HG03039 (cell line): ENCODE measurements around the gene ZNF805.
"Not testable (repeated sequence)": the region's sequence is repeated elsewhere in the genome, so short reads cannot be mapped to it uniquely, and the experiment has no call there.

ENCODE experiments used
- ATAC-seq: cut with Tn5 transposase; IDR thresholded peaks from one replicate; pipeline ENCODE4 v1.9.1; 2021; ENCODE audit warnings: mild to moderate bottlenecking, moderate library complexity; ENCODE audit not compliant: unreplicated experiment

Gene ZNF805

GRCh38 chr19:57240311-57241090 lies at the start of gene ZNF805:
Gene ZNF805 (plus strand): TSS chr19:57240632. CDS start chr19:57240892, 260 bp downstream.
- peak; percentile 84 for ATAC-seq

- ATAC-seq = peak; percentile 84
These were observed 49.0 kb upstream of the ZNF805 start, which contains the start of gene ZNF264 for GRCh38 chr19:57191141-57192076. Gene ZNF264 (plus strand): TSS chr19:57191500. CDS start chr19:57191914, 414 bp downstream.

GRCh38 chr19:57192077-57192420 lies 48.4 kb upstream of the ZNF805 start:
- ATAC-seq = no peak

GRCh38 chr19:57192993-57193392 lies 47.4 kb upstream of the ZNF805 start:
- ATAC-seq = no peak

- not testable (repeated sequence) for ATAC-seq
These were observed 42.6 kb upstream of the ZNF805 start for GRCh38 chr19:57197874-57198273.

GRCh38 chr19:57202160-57202559 lies 38.3 kb upstream of the ZNF805 start:
- ATAC-seq = no peak

- no peak for ATAC-seq
These were observed 30.1 kb upstream of the ZNF805 start for GRCh38 chr19:57210381-57210780.

GRCh38 chr19:57212109-57212508 lies 28.3 kb upstream of the ZNF805 start:
- ATAC-seq = no peak

GRCh38 chr19:57227502-57227901 lies 12.9 kb upstream of the ZNF805 start:
- ATAC-seq = no peak

GRCh38 chr19:57231686-57232085 lies 8.7 kb upstream of the ZNF805 start:
- ATAC-seq = no peak

GRCh38 chr19:57233207-57233606 lies 7.2 kb upstream of the ZNF805 start:
- ATAC-seq = no peak

GRCh38 chr19:57239982-57240310 lies 486 bp upstream of the ZNF805 start:
- peak; percentile 29 for ATAC-seq

- no peak for ATAC-seq
These were observed 744 bp downstream of the ZNF805 start for GRCh38 chr19:57241176-57241575.

GRCh38 chr19:57242821-57243220 lies 2.4 kb downstream of the ZNF805 start:
- ATAC-seq = no peak

- ATAC-seq = no peak
These were observed 4.1 kb downstream of the ZNF805 start for GRCh38 chr19:57244513-57244912.

GRCh38 chr19:57245066-57245465 lies 4.6 kb downstream of the ZNF805 start:
- no peak for ATAC-seq

- ATAC-seq = no peak
These were observed 5.5 kb downstream of the ZNF805 start for GRCh38 chr19:57245959-57246358.

GRCh38 chr19:57248646-57249045 lies 8.2 kb downstream of the ZNF805 start:
- no peak for ATAC-seq

GRCh38 chr19:57249329-57249728 lies 8.9 kb downstream of the ZNF805 start:
- ATAC-seq = no peak

- ATAC-seq = not testable (repeated sequence)
These were observed 13.3 kb downstream of the ZNF805 start for GRCh38 chr19:57253767-57254166.

GRCh38 chr19:57262044-57262443 lies 21.6 kb downstream of the ZNF805 start:
- ATAC-seq = no peak

- no peak for ATAC-seq
These were observed 22.9 kb downstream of the ZNF805 start for GRCh38 chr19:57263244-57263741.
